BLaER1 (cell line): Measurements from ENCODE around the gene KCTD18.

Experiments
- H3K27ac ChIP-seq: shearing (Covaris generic); formaldehyde crosslinking; 2 replicates; pipeline ENCODE4 v1.8.1; 2022
- H3K27me3 ChIP-seq: shearing (Covaris generic); formaldehyde crosslinking; 2 replicates; pipeline ENCODE4 v1.8.1; 2022
- H3K36me3 ChIP-seq: shearing (Covaris generic); formaldehyde crosslinking; 2 replicates; pipeline ENCODE4 v1.8.1; 2022
- H3K4me1 ChIP-seq: shearing (Covaris generic); formaldehyde crosslinking; 2 replicates; pipeline ENCODE4 v1.8.1; 2022
- H3K4me2 ChIP-seq: shearing (Covaris generic); formaldehyde crosslinking; 2 replicates; pipeline ENCODE4 v1.8.1; 2022
- H3K4me3 ChIP-seq: shearing (Covaris generic); formaldehyde crosslinking; 2 replicates; pipeline ENCODE4 v1.8.1; 2022
- H3K9ac ChIP-seq: shearing (Covaris generic); formaldehyde crosslinking; 2 replicates; pipeline ENCODE4 v1.8.1; 2022
- H3K9me3 ChIP-seq: shearing (Covaris generic); formaldehyde crosslinking; 2 replicates; pipeline ENCODE4 v1.8.1; 2022
- H4K20me1 ChIP-seq: shearing (Covaris generic); formaldehyde crosslinking; 2 replicates; pipeline ENCODE4 v1.8.1; 2022
- Cebpa-rat ChIP-seq: shearing (Covaris generic); IDR thresholded peaks from 2 replicates; pipeline ENCODE4 v1.8.1; 2022

KCTD18 gene

DNA sequence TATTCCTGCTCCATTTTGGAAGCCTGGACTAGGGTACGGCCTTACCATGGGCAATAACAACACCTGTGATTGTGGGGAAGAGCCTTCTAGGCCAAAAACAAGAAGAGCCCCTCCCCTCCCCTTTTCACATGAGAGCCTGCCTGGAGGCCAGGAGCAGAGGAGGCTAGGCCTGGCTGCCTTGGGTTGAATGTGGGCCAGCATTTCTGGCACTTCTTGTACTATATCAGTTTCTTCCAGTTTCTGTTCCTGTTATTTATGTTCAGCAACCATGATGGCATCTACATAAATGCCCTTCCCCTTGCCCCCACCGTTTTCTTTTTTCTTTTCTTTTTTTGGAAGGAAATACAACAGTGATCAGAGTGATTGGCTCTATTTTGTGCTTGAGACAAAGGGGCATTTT, 58.4 kb downstream of the KCTD18 start:
- Histone ChIP-seq H4K20me1 (no peaks in the 10 kb centered on the region), H3K9me3 (no peaks in the 10 kb centered on the region), H3K27me3 (no peaks in the 10 kb centered on the region), H3K4me2 (no peak overlapping the region), H3K9ac (no peak overlapping the region), H3K36me3 (peaks cover 23% of the 10 kb centered on the region), H3K27ac (no peak overlapping the region), H3K4me1 (no peaks in the 10 kb centered on the region), H3K4me3 (no peak overlapping the region)
- no peak for TF ChIP-seq Cebpa-rat

DNA sequence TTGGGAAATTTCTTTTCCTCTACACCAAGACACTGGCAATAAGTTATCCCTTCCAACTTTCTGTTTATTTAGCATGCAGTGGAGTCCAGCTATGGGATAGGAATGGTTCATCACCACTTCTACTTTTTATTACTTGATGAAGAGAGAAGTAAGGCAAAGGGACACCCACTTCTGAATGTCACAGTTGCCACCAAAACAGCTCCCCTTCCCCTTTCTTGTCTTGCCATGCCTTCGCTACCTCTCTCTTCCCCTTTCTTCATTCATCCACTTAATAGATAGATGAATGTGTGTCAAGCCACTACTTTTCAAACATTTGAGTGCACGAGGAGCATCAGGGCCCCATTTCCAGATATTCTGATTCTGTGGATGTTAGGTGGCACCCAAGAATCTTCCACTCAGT, 59.6 kb downstream of the KCTD18 start:
- H3K36me3 ChIP-seq = peaks cover 15% of the 10 kb centered on the region
- no peak for TF ChIP-seq Cebpa-rat
- no peaks in the 10 kb centered on the region for H3K27me3 ChIP-seq
- H3K4me3 ChIP-seq = no peak overlapping the region
- H3K4me2 ChIP-seq = no peak overlapping the region
- H3K27ac ChIP-seq = no peak overlapping the region
- H3K4me1 ChIP-seq = no peaks in the 10 kb centered on the region
- no peak overlapping the region for H3K9ac ChIP-seq
- no peaks in the 10 kb centered on the region for H4K20me1 ChIP-seq
- no peaks in the 10 kb centered on the region for H3K9me3 ChIP-seq

DNA sequence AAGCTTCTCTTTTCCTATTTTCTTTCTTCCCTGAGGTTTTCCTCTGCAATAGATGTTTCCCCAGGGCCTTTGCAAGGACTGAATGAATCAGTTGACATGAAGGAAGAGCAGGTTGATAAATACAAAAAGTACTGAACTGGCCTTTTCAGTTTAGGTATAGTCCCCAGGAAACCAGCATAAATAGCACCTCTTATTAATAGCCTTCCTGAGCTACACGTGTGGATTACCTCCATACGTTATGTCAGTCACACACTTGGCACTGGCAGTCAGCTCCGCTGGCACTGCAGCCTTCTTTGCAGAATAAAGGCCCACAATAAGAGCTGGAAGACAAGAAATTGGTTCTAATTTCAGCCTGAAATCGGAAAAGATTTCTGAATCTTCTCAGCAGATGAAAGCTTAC, 60.7 kb downstream of the KCTD18 start:
- no peak overlapping the region for H3K9ac ChIP-seq
- no peaks in the 10 kb centered on the region for H3K27me3 ChIP-seq
- H3K9me3 ChIP-seq = no peaks in the 10 kb centered on the region
- peaks cover 22% of the 10 kb centered on the region for H3K36me3 ChIP-seq
- H3K4me1 ChIP-seq = peaks cover 8% of the 10 kb centered on the region
- no peak overlapping the region for H3K27ac ChIP-seq
- no peak overlapping the region for H3K4me3 ChIP-seq
- no peaks in the 10 kb centered on the region for H4K20me1 ChIP-seq
- TF ChIP-seq Cebpa-rat = no peak
- no peak overlapping the region for H3K4me2 ChIP-seq

DNA sequence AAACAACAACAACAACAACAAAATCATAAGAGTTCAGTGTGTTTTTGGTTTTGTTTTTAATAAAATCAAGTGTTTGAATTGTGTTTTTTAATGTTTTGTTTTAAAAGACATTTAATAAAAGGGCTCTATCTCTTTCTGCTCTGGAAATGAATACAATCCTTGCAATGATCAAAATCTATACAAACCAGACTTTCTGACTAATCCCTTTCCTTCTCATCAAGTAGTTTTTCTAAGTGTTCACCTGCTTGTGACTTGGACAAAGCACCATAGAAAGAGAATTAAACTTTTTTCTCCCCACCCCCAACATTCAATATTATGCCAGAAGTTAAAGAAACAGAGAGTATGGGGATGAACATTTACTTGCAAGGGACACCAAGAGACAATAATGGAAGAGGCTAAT, 61.4 kb downstream of the KCTD18 start:
- H3K36me3 ChIP-seq = peaks cover 25% of the 10 kb centered on the region
- H3K4me2 ChIP-seq = no peak overlapping the region
- no peaks in the 10 kb centered on the region for H3K27me3 ChIP-seq
- no peak overlapping the region for H3K9ac ChIP-seq
- H3K9me3 ChIP-seq = no peaks in the 10 kb centered on the region
- H3K4me3 ChIP-seq = no peak overlapping the region
- H3K27ac ChIP-seq = no peak overlapping the region
- H4K20me1 ChIP-seq = no peaks in the 10 kb centered on the region
- H3K4me1 ChIP-seq = peaks cover 8% of the 10 kb centered on the region
- TF ChIP-seq Cebpa-rat = no peak

DNA sequence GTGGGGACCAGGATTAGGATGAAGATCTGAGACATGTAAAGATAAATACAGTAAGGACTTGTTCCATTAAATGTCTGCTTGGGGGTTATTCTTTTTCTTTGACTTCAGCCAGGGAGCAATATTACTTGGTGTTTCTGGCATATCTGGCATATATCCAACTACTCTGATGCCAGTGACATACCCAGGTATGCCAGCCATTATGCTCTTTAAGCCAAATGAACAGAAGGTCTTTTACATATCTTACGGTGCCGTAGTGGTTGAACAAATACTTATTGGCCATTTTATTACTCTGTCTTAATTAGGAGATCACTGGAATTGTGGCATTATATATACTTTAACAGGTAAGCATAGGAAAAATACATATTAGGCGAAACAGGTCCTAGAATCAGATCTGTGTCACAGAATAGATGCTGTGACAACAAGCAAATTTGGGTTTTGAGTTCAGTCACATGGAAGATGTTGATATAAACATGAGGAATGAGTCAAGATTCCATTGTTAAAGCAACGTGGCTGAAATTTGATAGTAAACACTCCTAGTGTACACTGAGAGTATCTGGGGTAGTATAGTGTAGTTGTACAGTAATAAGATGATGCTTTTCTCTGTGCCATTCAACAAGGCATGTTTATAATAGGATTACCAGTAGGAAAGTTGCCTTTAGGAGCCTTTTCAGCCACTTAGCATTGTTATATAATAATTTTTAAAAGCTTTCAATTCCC, 62.6 kb downstream of the KCTD18 start:
- H3K36me3 ChIP-seq = peaks cover 35% of the 10 kb centered on the region
- H3K4me1 ChIP-seq = peaks cover 8% of the 10 kb centered on the region
- no peaks in the 10 kb centered on the region for H3K27me3 ChIP-seq
- H4K20me1 ChIP-seq = no peaks in the 10 kb centered on the region
- H3K9me3 ChIP-seq = no peaks in the 10 kb centered on the region
- no peak overlapping the region for H3K27ac ChIP-seq
- H3K9ac ChIP-seq = no peak overlapping the region
- no peak for TF ChIP-seq Cebpa-rat
- H3K4me3 ChIP-seq = no peak overlapping the region
- no peak overlapping the region for H3K4me2 ChIP-seq

DNA sequence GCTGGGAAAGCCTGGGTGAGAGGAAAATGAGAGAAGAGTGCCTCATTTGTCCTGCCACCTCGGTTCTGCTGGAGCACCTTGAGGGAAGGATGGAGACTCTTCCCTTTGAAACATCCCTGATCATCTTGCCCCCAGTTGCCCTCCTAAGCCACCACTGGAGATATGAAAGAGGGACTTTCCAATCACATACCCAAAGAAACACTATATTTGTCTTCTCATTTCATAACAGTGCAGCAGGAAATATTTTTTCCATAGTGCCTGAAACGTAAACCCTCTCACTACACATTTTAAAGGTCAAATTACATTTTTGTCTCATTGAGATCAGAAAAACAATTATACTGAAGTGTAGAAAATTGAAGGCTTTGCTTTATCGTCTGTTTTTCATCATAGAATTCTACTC, 63.3 kb downstream of the KCTD18 start:
- Histone ChIP-seq H3K36me3 (peaks cover 40% of the 10 kb centered on the region), H3K4me2 (no peak overlapping the region), H4K20me1 (no peaks in the 10 kb centered on the region), H3K9ac (no peak overlapping the region), H3K4me1 (peaks cover 8% of the 10 kb centered on the region), H3K4me3 (no peak overlapping the region), H3K27me3 (no peaks in the 10 kb centered on the region), H3K9me3 (no peaks in the 10 kb centered on the region), H3K27ac (no peak overlapping the region)
- no peak for TF ChIP-seq Cebpa-rat

DNA sequence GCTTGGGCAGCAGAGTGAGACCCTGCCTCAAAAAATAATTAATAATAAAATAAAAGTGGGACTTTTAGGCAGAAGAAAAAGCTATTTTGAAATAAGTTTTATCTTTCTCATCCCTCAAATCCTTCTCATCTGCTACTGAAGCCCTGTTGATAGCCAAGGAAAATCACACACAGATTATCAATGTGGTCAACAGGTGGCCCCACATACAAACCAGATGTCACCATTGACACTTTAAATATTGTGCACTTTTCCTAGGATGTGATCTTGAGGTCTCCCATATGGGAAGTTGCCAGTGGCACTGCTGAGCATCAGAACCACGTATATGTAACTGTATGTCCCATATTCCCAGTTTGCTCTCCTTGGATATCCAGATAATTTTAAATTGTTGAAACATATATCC, 64.6 kb downstream of the KCTD18 start:
- no peaks in the 10 kb centered on the region for H3K9me3 ChIP-seq
- peaks cover 37% of the 10 kb centered on the region for H3K36me3 ChIP-seq
- peaks cover 8% of the 10 kb centered on the region for H3K4me1 ChIP-seq
- H3K4me3 ChIP-seq = no peak overlapping the region
- no peak overlapping the region for H3K27ac ChIP-seq
- H3K9ac ChIP-seq = no peak overlapping the region
- no peaks in the 10 kb centered on the region for H4K20me1 ChIP-seq
- no peaks in the 10 kb centered on the region for H3K27me3 ChIP-seq
- TF ChIP-seq Cebpa-rat = no peak
- no peak overlapping the region for H3K4me2 ChIP-seq

DNA sequence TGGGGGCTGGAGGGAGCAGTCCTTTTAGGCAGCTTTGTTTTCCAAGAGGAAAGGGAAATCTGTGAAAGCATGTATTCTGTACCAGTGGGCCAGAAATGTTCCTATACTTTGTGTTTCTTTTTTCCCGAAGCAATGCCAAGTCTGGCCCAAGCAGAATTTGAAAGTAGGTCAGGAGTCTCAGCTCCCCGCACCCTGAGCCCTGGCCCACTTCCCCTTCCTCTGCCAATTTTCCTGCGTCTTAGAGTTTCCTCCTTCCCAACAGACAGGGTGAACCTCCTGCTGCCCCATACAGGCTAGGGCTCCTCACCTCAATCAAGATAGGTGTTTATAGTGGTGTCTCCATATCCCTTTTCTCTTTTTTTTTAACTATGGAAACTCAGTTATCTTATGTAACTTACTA, 65.3 kb downstream of the KCTD18 start:
- H3K9ac ChIP-seq = no peak overlapping the region
- H4K20me1 ChIP-seq = no peaks in the 10 kb centered on the region
- H3K4me2 ChIP-seq = peak overlapping the region; percentile 38
- H3K27ac ChIP-seq = no peak overlapping the region
- no peaks in the 10 kb centered on the region for H3K27me3 ChIP-seq
- no peaks in the 10 kb centered on the region for H3K9me3 ChIP-seq
- no peak overlapping the region for H3K4me3 ChIP-seq
- peaks cover 40% of the 10 kb centered on the region for H3K36me3 ChIP-seq
- H3K4me1 ChIP-seq = peaks cover 8% of the 10 kb centered on the region
- TF ChIP-seq Cebpa-rat = no peak

DNA sequence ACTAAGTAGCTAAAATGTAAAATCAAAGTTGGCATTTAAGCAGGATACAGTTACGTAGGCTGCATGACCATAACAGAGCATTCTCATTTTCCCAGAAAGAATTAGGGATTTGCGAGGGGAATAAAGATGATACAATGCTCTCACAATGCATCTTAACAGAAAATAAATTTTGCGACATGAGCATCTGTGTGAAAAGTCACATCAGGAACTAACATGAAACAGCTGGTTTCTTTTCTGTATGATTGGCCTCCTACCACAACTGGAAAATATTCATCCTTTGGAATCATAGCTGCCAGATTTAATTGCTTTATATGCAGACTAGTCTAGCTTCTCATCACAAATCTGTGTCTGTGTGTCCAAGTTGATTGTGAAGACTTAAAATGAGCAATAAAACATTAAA, 66.0 kb downstream of the KCTD18 start:
- H3K9ac ChIP-seq = no peak overlapping the region
- no peak for TF ChIP-seq Cebpa-rat
- no peak overlapping the region; the same call in 1 of the 2 replicates for H3K4me2 ChIP-seq
- no peaks in the 10 kb centered on the region for H3K27me3 ChIP-seq
- no peaks in the 10 kb centered on the region for H3K9me3 ChIP-seq
- no peak overlapping the region for H3K27ac ChIP-seq
- H3K4me1 ChIP-seq = peaks cover 8% of the 10 kb centered on the region
- peaks cover 46% of the 10 kb centered on the region for H3K36me3 ChIP-seq
- H3K4me3 ChIP-seq = no peak overlapping the region
- no peaks in the 10 kb centered on the region for H4K20me1 ChIP-seq

DNA sequence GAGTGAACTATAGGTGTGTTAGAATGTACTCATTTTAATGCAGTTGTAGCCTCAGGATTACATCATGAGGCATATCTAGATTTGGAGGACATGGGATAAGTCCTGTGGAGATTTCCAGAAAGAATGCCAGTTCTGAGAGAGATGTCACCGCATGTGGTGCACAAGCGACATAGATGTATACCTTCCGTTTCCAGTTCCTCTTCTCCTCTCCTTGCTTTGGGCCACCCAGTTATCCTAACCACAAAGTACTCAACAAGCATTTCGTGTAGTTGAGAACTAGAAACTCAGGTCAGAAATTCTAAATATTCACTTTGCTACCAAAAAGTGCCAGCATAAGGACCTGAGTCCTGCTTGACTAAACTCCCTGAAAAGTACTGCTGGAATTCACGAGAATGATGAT, 66.5 kb downstream of the KCTD18 start:
- TF ChIP-seq Cebpa-rat = no peak

DNA sequence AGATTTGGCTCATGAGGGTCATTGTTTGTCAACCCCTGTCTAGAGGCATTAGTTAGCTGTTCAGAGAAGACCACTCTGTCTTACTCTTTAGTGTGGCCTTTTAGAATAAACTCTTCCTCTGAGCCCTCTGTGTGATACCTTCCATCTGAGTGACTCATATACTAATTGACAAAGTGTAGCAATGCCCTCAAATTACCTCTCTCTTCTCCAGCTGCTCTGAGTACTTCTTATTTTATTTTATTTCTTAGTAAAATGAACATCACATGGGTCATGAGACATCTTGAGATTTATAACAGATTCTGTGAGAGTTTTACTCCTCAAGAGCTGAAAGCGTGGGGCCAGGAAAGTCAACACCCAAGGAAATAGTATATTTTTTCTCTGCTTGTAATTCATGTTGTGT, 67.4 kb downstream of the KCTD18 start:
- no peak overlapping the region for H3K4me3 ChIP-seq
- H3K4me1 ChIP-seq = peaks cover 8% of the 10 kb centered on the region
- H4K20me1 ChIP-seq = no peaks in the 10 kb centered on the region
- H3K9ac ChIP-seq = no peak overlapping the region
- H3K27ac ChIP-seq = no peak overlapping the region
- H3K36me3 ChIP-seq = peaks cover 55% of the 10 kb centered on the region
- no peaks in the 10 kb centered on the region for H3K27me3 ChIP-seq
- no peak for TF ChIP-seq Cebpa-rat
- H3K4me2 ChIP-seq = no peak overlapping the region
- no peaks in the 10 kb centered on the region for H3K9me3 ChIP-seq

More for the DNA sequence above, 66.5 kb downstream of the KCTD18 start:
- Histone ChIP-seq H3K27me3 (no peaks in the 10 kb centered on the region), H3K9me3 (no peaks in the 10 kb centered on the region), H3K9ac (no peak overlapping the region), H3K4me3 (no peak overlapping the region), H3K27ac (no peak overlapping the region), H4K20me1 (no peaks in the 10 kb centered on the region), H3K4me2 (no peak overlapping the region), H3K4me1 (peaks cover 8% of the 10 kb centered on the region), H3K36me3 (peaks cover 49% of the 10 kb centered on the region)
